Measurements from ENCODE around the gene CLTC. TPM values are rescaled to one million over a fixed set of nuclear protein-coding genes. Genes with fewer than 3 reads are reported as not detected.

CLTC gene
- polyA plus RNA-seq, 1 donor, result 128 TPM

- DNase-seq (ENCODE audit: low read depth), result no peak
Measured at GRCh38 chr17:59680314-59680713, 60.6 kb downstream of the CLTC start.

- no peak for DNase-seq (ENCODE audit: low read depth)
Measured at GRCh38 chr17:59683283-59683682, 63.6 kb downstream of the CLTC start.

GRCh38 chr17:59684967-59685366 lies 65.3 kb downstream of the CLTC start:
- DNase-seq (ENCODE audit: low read depth), result no peak

GRCh38 chr17:59688008-59688407 lies 68.3 kb downstream of the CLTC start:
- DNase-seq (ENCODE audit: low read depth), result no peak

GRCh38 chr17:59688496-59688895 lies 68.8 kb downstream of the CLTC start:
- no peak for DNase-seq (ENCODE audit: low read depth)

- no peak for DNase-seq (ENCODE audit: low read depth)
Measured at GRCh38 chr17:59693582-59693981, 73.9 kb downstream of the CLTC start.

GRCh38 chr17:59694344-59694743 lies 74.6 kb downstream of the CLTC start:
- DNase-seq (ENCODE audit: low read depth), result no peak

GRCh38 chr17:59695945-59696681 lies 76.4 kb downstream of the CLTC start:
- DNase-seq (ENCODE audit: low read depth), result no peak

GRCh38 chr17:59696682-59697277 lies 77.1 kb downstream of the CLTC start:
- DNase-seq (ENCODE audit: low read depth), result no peak

- DNase-seq (ENCODE audit: low read depth), result no peak
Measured at GRCh38 chr17:59698143-59698542, 78.4 kb downstream of the CLTC start.

- DNase-seq (ENCODE audit: low read depth), result no peak
Measured at GRCh38 chr17:59699218-59699617, 79.5 kb downstream of the CLTC start.

GRCh38 chr17:59699786-59700185 lies 80.1 kb downstream of the CLTC start:
- DNase-seq (ENCODE audit: low read depth), result no peak

- DNase-seq (ENCODE audit: low read depth), result no peak
Measured at GRCh38 chr17:59702304-59702703, 82.6 kb downstream of the CLTC start.

GRCh38 chr17:59707149-59707970 lies 87.7 kb downstream of the CLTC start, which contains the start of the genes PTRH2 and VMP1:
Gene PTRH2 (minus strand): TSS chr17:59707430. CDS start chr17:59697978, 9,452 bp downstream.
Gene VMP1 (plus strand): TSS chr17:59707654. CDS start chr17:59731447, 23,793 bp downstream.
- DNase-seq (ENCODE audit: low read depth), result peak; percentile 96

- no peak for DNase-seq (ENCODE audit: low read depth)
Measured at GRCh38 chr17:59707971-59708430, 88.3 kb downstream of the CLTC start.

GRCh38 chr17:59711936-59712335 lies 92.2 kb downstream of the CLTC start:
- no peak for DNase-seq (ENCODE audit: low read depth)

- no peak for DNase-seq (ENCODE audit: low read depth)
Measured at GRCh38 chr17:59712862-59713261, 93.2 kb downstream of the CLTC start.

GRCh38 chr17:59714255-59714654 lies 94.6 kb downstream of the CLTC start:
- DNase-seq (ENCODE audit: low read depth), result no peak

- DNase-seq (ENCODE audit: low read depth), result no peak
Measured at GRCh38 chr17:59716427-59716826, 96.7 kb downstream of the CLTC start.

- DNase-seq (ENCODE audit: low read depth), result no peak
Measured at GRCh38 chr17:59719526-59719925, 99.8 kb downstream of the CLTC start.

- DNase-seq (ENCODE audit: low read depth), result no peak
Measured at GRCh38 chr17:59722623-59723022, 102.9 kb downstream of the CLTC start.

GRCh38 chr17:59723041-59723440 lies 103.3 kb downstream of the CLTC start:
- DNase-seq (ENCODE audit: low read depth), result no peak

All from forelimb muscle (tissue), 1 donor.